Neuron (in vitro differentiated cells): ENCODE data around the gene IKZF5.

Experiments
- H2AFZ ChIP-seq: one replicate; pipeline ENCODE4 v1.6.1; 2013; ENCODE audit warnings: low read depth, mild to moderate bottlenecking, inconsistent platforms, low read length, moderate library complexity
- H3K27me3 ChIP-seq: one replicate; pipeline ENCODE4 v1.6.1; 2013; ENCODE audit warnings: low read length; ENCODE audit not compliant: insufficient read depth
- H3K36me3 ChIP-seq: one replicate; pipeline ENCODE4 v1.6.1; 2013; ENCODE audit warnings: low read length; ENCODE audit not compliant: insufficient read depth
- H3K4me1 ChIP-seq: one replicate; pipeline ENCODE4 v1.6.1; 2013; ENCODE audit warnings: low read length; ENCODE audit not compliant: insufficient read depth
- H3K4me3 ChIP-seq: 2 replicates; pipeline ENCODE4 v1.5.1; 2013; ENCODE audit warnings: mild to moderate bottlenecking, low read length, moderate library complexity
- H3K9me3 ChIP-seq: one replicate; pipeline ENCODE4 v1.6.1; 2013; ENCODE audit warnings: low read length

IKZF5 gene, protein sequence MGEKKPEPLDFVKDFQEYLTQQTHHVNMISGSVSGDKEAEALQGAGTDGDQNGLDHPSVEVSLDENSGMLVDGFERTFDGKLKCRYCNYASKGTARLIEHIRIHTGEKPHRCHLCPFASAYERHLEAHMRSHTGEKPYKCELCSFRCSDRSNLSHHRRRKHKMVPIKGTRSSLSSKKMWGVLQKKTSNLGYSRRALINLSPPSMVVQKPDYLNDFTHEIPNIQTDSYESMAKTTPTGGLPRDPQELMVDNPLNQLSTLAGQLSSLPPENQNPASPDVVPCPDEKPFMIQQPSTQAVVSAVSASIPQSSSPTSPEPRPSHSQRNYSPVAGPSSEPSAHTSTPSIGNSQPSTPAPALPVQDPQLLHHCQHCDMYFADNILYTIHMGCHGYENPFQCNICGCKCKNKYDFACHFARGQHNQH

DNA sequence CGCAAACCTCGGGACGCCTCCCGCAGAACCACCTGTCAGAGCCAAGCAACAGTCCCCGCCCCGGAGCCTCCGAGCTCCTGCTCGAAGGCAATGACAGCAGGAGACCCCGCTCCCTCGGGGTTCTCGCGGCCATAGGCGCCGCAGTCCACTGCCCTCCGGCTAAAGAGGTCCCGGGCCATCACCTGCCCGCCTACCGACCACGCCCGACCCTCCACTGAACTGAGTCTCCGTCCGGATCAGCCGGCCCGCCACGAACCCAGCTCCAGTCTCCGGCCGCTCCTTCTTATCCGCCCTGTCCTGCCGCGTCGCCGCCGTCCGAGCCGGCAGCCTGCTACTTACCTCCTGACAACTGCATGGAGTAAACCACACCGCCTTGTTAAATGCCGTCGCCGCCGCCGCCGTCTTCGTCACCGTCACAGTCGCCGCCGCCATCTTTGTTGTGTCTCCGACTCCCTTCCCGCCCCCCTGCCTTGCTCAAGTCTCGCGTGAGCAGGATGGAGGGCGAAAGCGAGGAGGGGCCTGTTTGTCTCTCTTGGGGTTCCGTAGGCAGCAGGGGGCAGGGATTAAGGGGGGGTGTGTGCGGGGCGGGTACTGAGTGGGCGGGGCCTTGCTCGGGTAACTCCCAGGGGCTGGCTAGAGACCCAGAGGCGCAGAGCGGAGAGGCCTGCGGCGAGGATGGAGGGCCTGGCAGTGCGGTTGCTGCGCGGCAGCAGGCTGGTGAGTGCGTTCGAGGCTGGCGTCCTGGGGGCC, at the start of gene IKZF5, which contains the start of gene ACADSB:
IKZF5 (minus strand) TSS at position 441 of the 750 bp plus-strand sequence. CDS start 10,170 bp downstream, outside the sequence.
ACADSB (plus strand) TSS at position 652 of the 750 bp plus-strand sequence; CDS start at position 676, 24 bp downstream.
- Histone ChIP-seq H3K9me3 (no peaks in the 10 kb centered on the region), H3K36me3 (no peaks in the 10 kb centered on the region), H2AFZ (peak within 1 kb of the TSS; percentile 95), H3K4me1 (peaks cover 18% of the 10 kb centered on the region), H3K27me3 (no peaks in the 10 kb centered on the region), H3K4me3 (peak within 1 kb of the TSS; percentile 97)

DNA sequence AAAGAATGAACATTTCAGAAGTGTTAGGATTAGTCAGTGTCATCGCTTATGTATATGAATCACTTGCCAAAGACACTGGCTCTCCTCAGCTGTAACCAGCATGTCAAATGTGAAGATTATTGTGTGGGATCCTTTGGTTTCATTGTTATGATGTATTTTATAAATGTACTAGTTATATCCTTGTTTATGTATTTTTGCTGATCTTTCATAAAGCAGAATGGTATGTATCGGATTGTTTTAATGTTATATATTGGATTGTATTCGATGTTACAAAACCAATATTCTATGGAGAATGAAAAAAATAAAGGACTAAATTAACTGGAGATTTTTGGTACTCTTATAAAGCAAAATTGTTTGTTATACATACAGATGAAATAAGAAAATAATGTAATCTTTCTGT, 49.4 kb upstream of the IKZF5 start:
- Histone ChIP-seq H3K4me3 (no peak overlapping the region), H3K36me3 (peaks cover 7% of the 10 kb centered on the region), H3K4me1 (no peaks in the 10 kb centered on the region), H3K27me3 (no peaks in the 10 kb centered on the region), H3K9me3 (no peaks in the 10 kb centered on the region), H2AFZ (no peak overlapping the region)

DNA sequence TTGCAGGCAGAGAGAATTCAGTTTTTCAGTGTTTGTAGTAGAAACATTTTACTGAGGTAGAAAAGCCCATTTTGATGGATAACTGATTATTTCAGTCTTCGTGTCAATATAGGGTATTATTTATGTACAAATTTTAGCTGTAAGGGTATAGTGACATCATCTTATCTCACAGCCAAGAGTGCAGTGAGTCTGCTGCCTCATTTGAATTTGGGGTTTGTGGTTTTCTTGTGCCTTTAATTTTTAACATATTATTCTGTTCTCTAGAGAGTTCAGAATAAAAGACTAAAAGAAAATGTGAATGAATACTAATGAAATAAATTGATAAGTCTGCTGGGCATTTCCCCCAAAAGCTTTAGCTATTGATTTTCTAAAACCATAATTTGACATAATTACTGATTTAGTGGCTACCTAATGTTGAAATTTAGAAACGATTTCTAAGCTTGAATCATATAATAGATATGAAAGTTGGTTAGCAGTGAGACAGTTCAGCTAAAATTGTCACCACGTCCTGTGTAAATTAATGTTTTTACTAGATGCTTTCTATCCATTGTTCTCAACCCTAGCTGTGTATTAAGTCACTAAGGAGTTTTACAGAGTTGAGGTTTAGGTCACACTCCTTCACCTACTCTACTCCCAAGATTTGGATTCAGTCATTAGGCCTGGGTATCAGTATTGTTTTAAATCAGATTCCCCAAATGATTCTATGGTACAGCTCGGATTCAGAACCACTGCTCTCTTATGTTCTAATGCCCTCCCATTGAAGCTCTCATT, 37.6 kb upstream of the IKZF5 start:
- no peaks in the 10 kb centered on the region for H3K27me3 ChIP-seq
- peaks cover 3% of the 10 kb centered on the region for H3K9me3 ChIP-seq
- peaks cover 10% of the 10 kb centered on the region for H3K36me3 ChIP-seq
- H3K4me1 ChIP-seq = no peaks in the 10 kb centered on the region
- H3K4me3 ChIP-seq = no peak overlapping the region
- no peak overlapping the region for H2AFZ ChIP-seq

DNA sequence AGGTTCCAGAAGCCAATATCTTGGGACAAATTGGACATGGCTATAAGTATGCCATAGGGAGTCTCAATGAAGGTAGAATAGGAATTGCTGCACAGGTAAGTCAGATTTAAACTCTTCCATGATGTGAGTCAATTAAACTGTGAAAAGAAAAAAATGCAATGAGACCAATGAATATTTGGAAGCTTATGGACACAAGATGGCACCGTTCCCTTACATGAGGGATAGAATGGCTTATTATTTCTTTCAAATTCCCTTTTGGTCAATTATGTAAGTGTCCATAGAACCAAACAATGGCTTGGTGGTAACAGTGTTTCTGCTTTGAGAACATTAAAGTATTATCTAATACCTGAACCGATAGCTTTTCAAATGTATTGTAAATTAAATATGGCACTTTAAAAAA, 35.8 kb upstream of the IKZF5 start:
- Histone ChIP-seq H3K27me3 (no peaks in the 10 kb centered on the region), H3K9me3 (peaks cover 2% of the 10 kb centered on the region), H3K4me3 (no peak overlapping the region), H3K4me1 (no peaks in the 10 kb centered on the region), H2AFZ (no peak overlapping the region), H3K36me3 (peaks cover 8% of the 10 kb centered on the region)

DNA sequence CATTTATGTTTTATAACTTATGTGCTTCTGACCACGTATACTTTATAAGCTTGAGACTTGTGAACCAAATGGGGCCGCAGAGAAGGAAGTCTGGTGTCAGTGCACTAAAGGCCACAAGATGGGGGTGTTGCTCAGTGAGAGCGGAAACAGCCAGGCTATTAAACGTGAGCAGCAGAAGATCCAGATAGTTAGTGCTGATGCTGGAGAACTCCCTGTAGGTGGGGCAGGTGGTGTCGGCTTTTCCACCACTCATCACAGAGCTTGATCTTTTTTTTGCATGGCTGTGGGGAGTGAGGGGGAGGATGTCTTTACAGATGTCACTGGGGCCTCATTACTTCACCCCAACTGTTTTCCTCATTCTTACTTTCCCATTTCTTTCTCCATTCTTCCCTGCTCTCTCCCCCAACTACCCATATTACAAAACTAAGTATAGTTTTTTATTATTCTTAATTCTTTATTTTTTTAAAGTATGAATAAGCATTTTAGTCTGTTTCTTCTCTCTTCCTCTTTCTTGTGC, 34.9 kb upstream of the IKZF5 start:
- Histone ChIP-seq H2AFZ (no peak overlapping the region), H3K27me3 (no peaks in the 10 kb centered on the region), H3K9me3 (no peaks in the 10 kb centered on the region), H3K4me3 (no peak overlapping the region), H3K4me1 (no peaks in the 10 kb centered on the region), H3K36me3 (peaks cover 8% of the 10 kb centered on the region)

DNA sequence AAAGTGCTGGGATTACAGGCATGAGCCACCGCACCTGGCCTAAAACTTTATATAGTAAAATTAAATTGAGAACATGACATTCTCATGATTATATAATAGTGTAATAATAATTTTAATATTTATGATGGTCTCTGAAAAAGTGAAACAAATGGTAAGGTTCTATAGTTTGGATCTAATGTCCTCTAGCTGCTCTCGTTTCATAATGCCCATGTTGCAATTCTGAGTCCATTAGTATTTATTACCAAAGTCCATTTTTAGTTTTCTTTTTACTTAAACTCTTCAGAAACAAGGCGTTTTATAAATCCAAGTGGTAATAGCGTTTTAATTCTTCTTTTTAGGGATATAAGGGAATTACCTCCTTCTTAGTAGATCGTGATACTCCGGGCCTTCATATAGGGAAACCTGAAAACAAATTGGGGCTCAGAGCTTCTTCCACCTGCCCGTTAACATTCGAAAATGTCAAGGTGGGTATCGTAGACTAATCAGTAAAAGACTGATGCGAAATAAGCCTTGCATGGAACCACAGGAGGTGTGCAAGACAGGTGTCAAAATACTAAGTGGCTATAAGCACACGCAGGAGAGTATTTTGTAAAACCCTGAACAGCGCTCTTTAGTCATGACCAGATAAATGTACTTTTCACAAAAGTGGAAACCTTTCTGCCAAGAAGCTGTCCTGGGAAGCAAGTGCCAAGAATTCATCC, 34.3 kb upstream of the IKZF5 start:
- no peaks in the 10 kb centered on the region for H3K27me3 ChIP-seq
- H3K4me1 ChIP-seq = no peaks in the 10 kb centered on the region
- no peak overlapping the region for H2AFZ ChIP-seq
- H3K36me3 ChIP-seq = peaks cover 2% of the 10 kb centered on the region
- no peak overlapping the region for H3K4me3 ChIP-seq
- H3K9me3 ChIP-seq = no peaks in the 10 kb centered on the region

DNA sequence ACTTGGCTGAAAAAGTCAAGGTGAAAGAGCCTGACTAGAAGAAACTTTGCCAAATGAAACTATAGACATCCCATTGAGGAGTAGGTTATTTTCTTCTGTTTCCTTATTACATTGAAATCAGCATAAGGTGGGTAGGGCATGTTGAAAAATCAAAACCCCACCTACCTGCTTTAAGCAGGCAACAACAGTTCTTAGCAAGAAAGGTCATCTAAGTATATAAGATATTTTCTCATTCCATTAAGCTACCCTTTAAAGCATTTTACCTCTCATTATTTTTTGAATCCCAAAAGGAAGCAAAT, 31.0 kb upstream of the IKZF5 start:
- Histone ChIP-seq H3K9me3 (no peaks in the 10 kb centered on the region), H3K36me3 (peaks cover 7% of the 10 kb centered on the region), H2AFZ (no peak overlapping the region), H3K4me1 (no peaks in the 10 kb centered on the region), H3K4me3 (no peak overlapping the region), H3K27me3 (no peaks in the 10 kb centered on the region)

DNA sequence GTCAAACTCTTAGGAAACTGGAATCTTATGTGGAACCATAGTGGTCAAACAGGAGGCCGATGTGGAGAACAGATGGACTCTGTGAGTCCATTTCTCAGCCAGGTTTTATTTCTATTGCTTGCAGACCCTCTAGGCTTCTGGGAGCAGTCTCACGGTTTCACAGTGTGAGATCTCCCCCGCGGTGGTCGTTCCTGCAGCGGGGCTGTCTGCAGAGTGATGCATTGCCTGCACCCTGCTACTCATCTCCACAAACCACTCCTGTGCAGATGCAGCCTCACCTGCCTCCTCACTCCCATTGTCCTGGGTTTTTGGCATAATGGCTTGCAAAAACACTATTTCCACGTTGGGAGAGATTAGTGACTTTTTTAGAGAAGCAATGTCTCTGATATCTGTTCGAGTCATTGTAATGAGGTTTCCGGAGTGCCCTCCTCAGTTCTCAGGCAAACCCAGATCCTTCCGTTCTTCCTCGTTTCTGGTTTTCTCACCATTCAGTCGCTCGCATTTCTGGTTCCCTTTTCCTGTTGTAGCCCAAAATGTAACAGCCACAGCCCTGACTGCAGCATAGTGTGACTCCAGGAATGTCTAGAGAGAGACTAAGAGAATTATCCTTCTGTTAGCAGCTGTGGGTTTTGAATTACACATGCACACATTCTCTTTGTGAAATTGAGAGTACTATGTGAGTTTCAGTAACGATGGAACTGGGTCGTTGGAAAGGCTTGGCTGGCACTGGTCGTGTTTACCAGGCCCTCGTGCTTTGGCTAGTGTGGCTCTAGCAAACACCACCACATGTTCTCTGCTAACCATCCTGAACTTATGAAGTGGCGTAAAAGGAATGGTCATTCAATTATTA, 30.4 kb upstream of the IKZF5 start:
- H3K27me3 ChIP-seq = no peaks in the 10 kb centered on the region
- no peak overlapping the region for H2AFZ ChIP-seq
- H3K36me3 ChIP-seq = peaks cover 10% of the 10 kb centered on the region
- H3K4me1 ChIP-seq = no peaks in the 10 kb centered on the region
- no peak overlapping the region for H3K4me3 ChIP-seq
- no peaks in the 10 kb centered on the region for H3K9me3 ChIP-seq

DNA sequence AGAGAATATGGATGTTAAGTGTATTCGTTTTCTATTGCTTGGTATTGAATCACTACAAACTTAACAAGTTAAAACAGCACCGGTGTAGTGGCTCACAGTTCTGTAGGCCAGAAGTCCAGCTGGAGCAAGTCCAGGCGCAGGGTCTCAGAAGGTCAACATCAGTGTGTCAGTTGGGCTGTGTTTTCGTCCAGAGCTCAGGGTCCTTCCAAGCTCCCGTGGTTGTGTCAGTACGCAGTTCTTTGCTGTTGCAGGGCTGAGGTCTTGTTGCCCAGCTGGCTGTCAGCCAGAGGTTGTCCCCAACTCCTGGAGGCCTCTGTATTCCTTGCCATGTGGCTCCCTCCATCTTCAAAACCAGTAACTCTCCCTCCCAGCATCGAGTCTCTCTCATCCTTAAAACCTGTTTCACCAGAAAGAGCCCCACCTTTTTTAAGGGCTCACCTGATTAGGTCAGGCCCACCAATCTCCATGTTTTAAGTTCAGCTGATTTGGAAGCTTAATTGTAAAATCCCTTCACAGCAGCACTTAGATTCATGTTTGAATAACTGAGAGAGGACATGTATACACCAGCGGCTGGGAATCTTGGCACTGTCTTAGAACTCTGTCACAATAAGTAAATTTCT, 27.0 kb upstream of the IKZF5 start:
- Histone ChIP-seq H3K36me3 (peaks cover 10% of the 10 kb centered on the region), H3K4me3 (no peak overlapping the region), H2AFZ (no peak overlapping the region), H3K27me3 (no peaks in the 10 kb centered on the region), H3K4me1 (no peaks in the 10 kb centered on the region), H3K9me3 (no peaks in the 10 kb centered on the region)

DNA sequence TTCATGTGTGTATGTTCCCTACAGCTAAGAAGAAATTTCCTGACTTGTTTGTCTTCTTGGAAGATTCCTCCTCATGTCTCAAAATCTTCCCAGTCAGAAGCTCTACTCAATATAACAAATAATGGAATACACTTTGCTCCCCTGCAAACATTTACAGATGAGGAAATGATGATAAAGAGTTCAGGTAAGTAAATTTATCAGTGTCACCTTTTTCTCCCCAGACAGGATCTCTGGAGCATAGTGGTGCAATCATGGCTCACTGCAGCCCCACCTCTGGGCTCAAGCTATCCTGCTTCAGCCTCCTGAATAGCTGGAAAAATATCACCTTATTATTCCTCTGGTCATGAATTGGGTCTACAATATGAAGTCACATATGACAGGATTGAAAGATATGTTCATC, 25.7 kb upstream of the IKZF5 start:
- Histone ChIP-seq H3K4me3 (no peak overlapping the region), H2AFZ (no peak overlapping the region), H3K27me3 (no peaks in the 10 kb centered on the region), H3K9me3 (no peaks in the 10 kb centered on the region), H3K4me1 (no peaks in the 10 kb centered on the region), H3K36me3 (peaks cover 10% of the 10 kb centered on the region)

DNA sequence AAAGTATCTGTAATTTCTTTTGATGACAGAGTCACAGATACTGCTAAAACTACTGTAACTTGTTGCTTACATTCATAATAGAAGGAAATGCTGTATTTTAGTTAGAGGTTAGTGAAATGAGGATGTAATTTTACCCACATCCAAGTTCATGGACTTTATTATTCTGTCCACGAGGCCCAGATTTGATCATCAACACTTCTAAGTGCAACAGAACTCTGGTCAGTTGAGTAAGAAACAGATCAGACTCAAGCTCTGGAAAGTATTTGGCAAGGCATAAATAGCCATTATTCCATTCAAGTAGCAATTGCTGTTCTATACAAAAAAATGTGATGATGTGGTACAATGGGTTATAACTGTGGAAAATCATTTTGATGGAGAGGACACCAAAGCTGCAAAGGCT, 22.5 kb upstream of the IKZF5 start:
- Histone ChIP-seq H3K9me3 (no peaks in the 10 kb centered on the region), H3K27me3 (no peaks in the 10 kb centered on the region), H3K36me3 (peaks cover 10% of the 10 kb centered on the region), H3K4me1 (no peaks in the 10 kb centered on the region), H2AFZ (no peak overlapping the region), H3K4me3 (no peak overlapping the region)
